HG02642 (cell line): ENCODE results near the gene NVL.
A peak's percentile ranks its signal among the peaks of the same experiment; 100 is the strongest.

Source experiments
- ATAC-seq: cut with Tn5 transposase; IDR thresholded peaks from one replicate; pipeline ENCODE4 v1.9.1; 2021; ENCODE audit warnings: mild to moderate bottlenecking; ENCODE audit not compliant: unreplicated experiment, poor library complexity

The NVL gene

GRCh38 chr1:224289396-224289795 is 40.6 kb downstream of the NVL start:
- ATAC-seq = no peak

GRCh38 chr1:224287714-224288113 is 42.3 kb downstream of the NVL start:
- no peak for ATAC-seq

GRCh38 chr1:224282140-224282539 is 47.8 kb downstream of the NVL start:
- ATAC-seq = no peak

GRCh38 chr1:224276771-224277487 is 53.0 kb downstream of the NVL start:
- ATAC-seq = no peak

- no peak for ATAC-seq
These were observed 54.9 kb downstream of the NVL start for GRCh38 chr1:224274970-224275626.

GRCh38 chr1:224273641-224274040 is 56.3 kb downstream of the NVL start:
- no peak for ATAC-seq

- no peak for ATAC-seq
These were observed 58.9 kb downstream of the NVL start for GRCh38 chr1:224271106-224271505.

- ATAC-seq = no peak
These were observed 62.0 kb downstream of the NVL start for GRCh38 chr1:224267925-224268324.

- no peak for ATAC-seq
These were observed 62.8 kb downstream of the NVL start for GRCh38 chr1:224266915-224267856.

GRCh38 chr1:224266105-224266914 is 63.7 kb downstream of the NVL start:
- peak; percentile 41 for ATAC-seq

GRCh38 chr1:224264321-224264720 is 65.7 kb downstream of the NVL start:
- ATAC-seq = no peak

GRCh38 chr1:224262373-224263054 is 67.5 kb downstream of the NVL start:
- ATAC-seq = no peak

GRCh38 chr1:224259986-224260385 is 70.0 kb downstream of the NVL start:
- ATAC-seq = no peak

- no peak for ATAC-seq
These were observed 71.6 kb downstream of the NVL start for GRCh38 chr1:224258351-224258750.

GRCh38 chr1:224256640-224257039 is 73.3 kb downstream of the NVL start:
- no peak for ATAC-seq

GRCh38 chr1:224253721-224254120 is 76.3 kb downstream of the NVL start:
- no peak for ATAC-seq

GRCh38 chr1:224252479-224252878 is 77.5 kb downstream of the NVL start:
- no peak for ATAC-seq

GRCh38 chr1:224251741-224252146 is 78.2 kb downstream of the NVL start:
- ATAC-seq = no peak

GRCh38 chr1:224245188-224245587 is 84.8 kb downstream of the NVL start:
- no peak for ATAC-seq

GRCh38 chr1:224238756-224239155 is 91.2 kb downstream of the NVL start:
- ATAC-seq = no peak
